Activated naive CD4-positive, alpha-beta T cell treated with anti-CD3 and anti-CD28 coated beads for 36 hours (primary cell): ENCODE results near the gene POLR3GL. TPM values are rescaled to one million over a fixed set of nuclear protein-coding genes. Genes with fewer than 3 reads are reported as not detected.

Experiments
- CTCF ChIA-PET: fragments of 350-600 bp; sonication (Branson Sonifier 250); formaldehyde crosslinking; loops from one replicate; lab custom pipeline; 2021; ENCODE audit warnings: antibody characterized with exemption; lab: Charles Lee
- DNase-seq: peaks from one replicate; pipeline ENCODE4 v3.0.0-alpha.2; 2020
- H3K27ac Mint-ChIP-seq: one replicate; pipeline ENCODE4 v1.8.0; 2021; ENCODE audit warnings: mild to moderate bottlenecking, mixed read lengths
- H3K27me3 Mint-ChIP-seq: one replicate; pipeline ENCODE4 v1.8.0; 2021; ENCODE audit warnings: low read depth, mixed read lengths
- H3K36me3 Mint-ChIP-seq: one replicate; pipeline ENCODE4 v1.8.0; 2021; ENCODE audit warnings: low read depth, mixed read lengths
- H3K4me1 Mint-ChIP-seq: one replicate; pipeline ENCODE4 v1.8.0; 2021; ENCODE audit warnings: low read depth, mixed read lengths
- H3K4me3 Mint-ChIP-seq: one replicate; pipeline ENCODE4 v1.8.0; 2021; ENCODE audit warnings: mild to moderate bottlenecking, moderate library complexity, mixed read lengths
- H3K9me3 Mint-ChIP-seq: one replicate; pipeline ENCODE4 v1.8.0; 2021; ENCODE audit warnings: mixed read lengths
- intact Hi-C: fragments of 100-400 bp; cut with micrococcal nuclease; formaldehyde crosslinking; loops from one replicate; pipeline ENCODE4 v1.15.1; 2023
- total RNA-seq, 2 experiments: library from RNA; stranded (reverse); gene quantifications; one replicate each; pipeline ENCODE4 v1.2.3, GENCODE V29; 2021

POLR3GL gene
- total RNA-seq, 2 experiments from 2014 or later, result 32.0 to 34.0 TPM

DNA sequence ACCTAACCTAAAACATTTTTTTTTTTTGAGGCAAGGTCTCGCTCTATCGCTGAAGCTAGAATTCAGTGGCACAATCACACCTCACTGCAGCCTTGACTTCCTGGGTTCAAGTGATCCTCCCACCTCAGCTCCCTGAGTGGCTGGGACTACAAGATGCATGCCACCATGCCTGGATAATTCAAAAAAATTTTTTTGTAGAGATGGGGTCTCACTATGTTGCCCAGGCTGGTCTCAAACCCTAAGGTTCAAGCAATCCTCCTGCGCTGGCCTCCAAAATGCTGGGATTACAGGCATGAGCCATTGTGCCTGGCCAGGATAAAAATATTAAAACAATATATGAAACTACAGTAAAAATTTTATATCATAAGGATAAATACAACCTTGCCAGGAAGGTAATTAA, 11.6 kb upstream of the POLR3GL start:
- intact Hi-C loops, result no loop called here
- CTCF ChIA-PET, result interaction anchor here (0.6 kb wide), 1 partner anchor 33 kb away, joined by 4 read pairs; no protein-coding TSS in a partner anchor
- Mint-ChIP-seq H3K4me1 (peaks cover 59% of the 10 kb centered on the region), H3K27me3 (no peaks in the 10 kb centered on the region), H3K4me3 (no peak overlapping the region), H3K27ac (no peak overlapping the region), H3K36me3 (peaks cover 9% of the 10 kb centered on the region), H3K9me3 (no peaks in the 10 kb centered on the region)
- DNase-seq, result no peak

DNA sequence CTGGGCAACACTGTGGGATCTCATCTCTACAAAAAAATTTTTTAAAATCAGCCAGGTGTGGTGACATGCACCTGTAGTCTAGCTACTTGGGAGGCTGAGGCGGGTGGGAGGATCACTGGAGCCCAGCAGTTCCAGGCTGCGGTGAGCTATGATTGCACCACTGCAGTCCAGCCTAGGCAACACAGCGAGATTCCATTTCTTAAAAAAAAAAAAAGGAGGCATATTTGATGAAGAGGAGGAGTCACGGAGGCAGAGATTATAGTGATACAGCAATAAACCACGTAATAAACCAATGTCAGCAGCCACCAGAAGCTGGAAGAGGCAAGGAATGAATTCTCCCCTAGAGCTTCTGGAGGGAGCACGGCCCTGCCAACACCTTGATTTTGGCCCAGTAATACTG, 10.6 kb upstream of the POLR3GL start:
- no peak for DNase-seq
- Mint-ChIP-seq H3K4me3 (no peak overlapping the region), H3K4me1 (peaks cover 67% of the 10 kb centered on the region)

DNA sequence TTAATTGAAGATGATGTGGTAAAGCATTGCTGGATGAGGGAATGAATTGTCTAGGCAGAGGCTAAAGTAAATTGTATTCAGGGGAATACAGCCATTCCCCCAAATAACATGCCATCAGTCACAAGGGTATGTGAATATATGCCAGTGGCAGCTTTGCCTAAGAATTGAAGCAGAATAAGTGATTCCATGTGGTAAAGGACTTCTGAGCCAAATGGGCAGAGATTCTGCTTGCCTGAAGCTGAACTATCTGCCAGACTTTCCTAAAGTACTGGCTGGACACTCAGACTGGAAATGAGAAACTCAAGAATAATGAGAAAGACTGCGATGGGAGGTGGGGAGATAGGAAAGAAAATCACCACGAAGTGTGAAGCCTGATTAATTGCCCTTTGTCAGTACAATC, 9.1 kb upstream of the POLR3GL start:
- CTCF ChIA-PET, result interaction anchor here (1.0 to 1.3 kb wide), 2 partner anchors 8 to 28 kb away, joined by 3 to 6 read pairs; partner anchors contain the start of gene RBM8A
- Mint-ChIP-seq H3K4me1 (peaks cover 68% of the 10 kb centered on the region), H3K27ac (no peak overlapping the region), H3K36me3 (peaks cover 9% of the 10 kb centered on the region), H3K4me3 (no peak overlapping the region), H3K9me3 (no peaks in the 10 kb centered on the region), H3K27me3 (no peaks in the 10 kb centered on the region)
- DNase-seq, result no peak
- intact Hi-C loops, result no loop called here

More for the DNA sequence above, 10.6 kb upstream of the POLR3GL start:
- CTCF ChIA-PET, result interaction anchor here (1.1 kb wide), 1 partner anchor 26 kb away, joined by 3 read pairs; the partner anchor contains the start of gene RBM8A
- intact Hi-C loops, result no loop called here
- no peak overlapping the region for H3K27ac Mint-ChIP-seq
- H3K36me3 Mint-ChIP-seq, result peaks cover 9% of the 10 kb centered on the region
- no peaks in the 10 kb centered on the region for H3K27me3 Mint-ChIP-seq
- no peaks in the 10 kb centered on the region for H3K9me3 Mint-ChIP-seq

DNA sequence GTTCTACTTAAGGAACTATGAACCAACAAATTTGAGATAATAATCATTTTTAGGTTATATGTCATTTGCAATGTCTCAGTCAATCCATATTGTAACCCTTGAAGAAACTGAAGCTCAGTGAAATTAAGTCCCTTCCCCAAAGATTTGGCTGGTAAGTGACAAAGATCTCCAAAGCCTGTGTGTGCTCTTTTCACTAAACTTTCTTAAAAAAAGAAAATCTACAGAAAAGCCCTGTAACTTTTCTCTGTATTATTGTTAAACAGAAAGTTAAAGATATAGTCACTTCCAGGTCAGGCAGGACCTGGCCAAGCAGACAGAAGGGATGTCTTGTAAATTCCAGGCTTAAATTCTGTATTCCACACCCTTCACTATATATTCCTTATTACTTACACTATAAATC, 8.1 kb upstream of the POLR3GL start:
- CTCF ChIA-PET, result interaction anchor here (0.7 to 3.2 kb wide), 3 partner anchors 29 to 51 kb away, joined by 3 to 14 read pairs (median 3); partner anchors contain the start of gene RBM8A
- H3K27ac Mint-ChIP-seq, result peak overlapping the region; percentile 83
- no peaks in the 10 kb centered on the region for H3K9me3 Mint-ChIP-seq
- intact Hi-C loops, result loop anchor here (1.0 kb wide), 1 partner anchor 8 kb away; the partner anchor contains the start of genes ANKRD34A and POLR3GL
- H3K36me3 Mint-ChIP-seq, result peaks cover 7% of the 10 kb centered on the region
- peak overlapping the region; percentile 83 for H3K4me3 Mint-ChIP-seq
- no peak for DNase-seq
- no peaks in the 10 kb centered on the region for H3K27me3 Mint-ChIP-seq
- peaks cover 64% of the 10 kb centered on the region for H3K4me1 Mint-ChIP-seq

DNA sequence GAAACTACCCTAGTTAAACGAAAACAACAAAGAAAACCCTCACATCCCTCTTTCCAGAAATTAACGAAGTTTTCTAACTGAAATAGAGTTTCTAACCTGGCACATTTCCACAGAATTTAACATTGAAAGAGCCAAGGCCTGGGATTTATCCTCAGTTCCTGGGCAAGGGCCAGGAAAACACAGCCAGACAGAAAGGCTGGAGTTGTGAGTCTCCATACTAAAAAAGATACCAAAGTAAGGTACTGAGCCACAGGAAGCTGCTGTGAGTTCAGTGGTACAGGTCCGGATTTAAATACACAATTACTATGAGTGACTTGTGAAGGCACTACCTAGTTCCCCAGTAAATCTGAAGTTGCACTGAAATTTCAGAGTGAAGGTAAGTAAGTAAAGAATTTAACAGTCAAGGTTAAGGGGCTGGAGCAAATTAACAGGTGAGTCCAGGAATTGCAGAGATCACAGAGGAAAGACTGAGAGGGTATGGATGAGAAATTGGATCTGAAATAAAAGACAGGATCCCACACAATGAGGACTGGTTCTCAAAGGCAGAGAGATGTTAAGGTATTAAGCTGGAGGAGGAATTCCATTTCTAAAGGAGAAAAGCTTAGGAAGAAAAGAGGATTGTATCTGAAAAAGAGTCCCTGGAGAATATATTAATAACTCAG, 7.6 kb upstream of the POLR3GL start:
- CTCF ChIA-PET, result interaction anchor here (0.7 to 3.2 kb wide), 7 partner anchors 22 to 112 kb away, joined by 3 to 29 read pairs (median 6); partner anchors contain the start of genes NUDT17, PIAS3 and RBM8A
- no peaks in the 10 kb centered on the region for H3K9me3 Mint-ChIP-seq
- intact Hi-C loops, result loop anchor here (1.0 kb wide), 2 partner anchors 7 to 39 kb away; partner anchors contain the start of genes ANKRD34A, PEX11B and POLR3GL
- peaks cover 4% of the 10 kb centered on the region for H3K36me3 Mint-ChIP-seq
- H3K27ac Mint-ChIP-seq, result peak overlapping the region; percentile 83
- no peaks in the 10 kb centered on the region for H3K27me3 Mint-ChIP-seq
- H3K4me3 Mint-ChIP-seq, result peak overlapping the region; percentile 83
- H3K4me1 Mint-ChIP-seq, result peaks cover 61% of the 10 kb centered on the region
- no peak for DNase-seq

DNA sequence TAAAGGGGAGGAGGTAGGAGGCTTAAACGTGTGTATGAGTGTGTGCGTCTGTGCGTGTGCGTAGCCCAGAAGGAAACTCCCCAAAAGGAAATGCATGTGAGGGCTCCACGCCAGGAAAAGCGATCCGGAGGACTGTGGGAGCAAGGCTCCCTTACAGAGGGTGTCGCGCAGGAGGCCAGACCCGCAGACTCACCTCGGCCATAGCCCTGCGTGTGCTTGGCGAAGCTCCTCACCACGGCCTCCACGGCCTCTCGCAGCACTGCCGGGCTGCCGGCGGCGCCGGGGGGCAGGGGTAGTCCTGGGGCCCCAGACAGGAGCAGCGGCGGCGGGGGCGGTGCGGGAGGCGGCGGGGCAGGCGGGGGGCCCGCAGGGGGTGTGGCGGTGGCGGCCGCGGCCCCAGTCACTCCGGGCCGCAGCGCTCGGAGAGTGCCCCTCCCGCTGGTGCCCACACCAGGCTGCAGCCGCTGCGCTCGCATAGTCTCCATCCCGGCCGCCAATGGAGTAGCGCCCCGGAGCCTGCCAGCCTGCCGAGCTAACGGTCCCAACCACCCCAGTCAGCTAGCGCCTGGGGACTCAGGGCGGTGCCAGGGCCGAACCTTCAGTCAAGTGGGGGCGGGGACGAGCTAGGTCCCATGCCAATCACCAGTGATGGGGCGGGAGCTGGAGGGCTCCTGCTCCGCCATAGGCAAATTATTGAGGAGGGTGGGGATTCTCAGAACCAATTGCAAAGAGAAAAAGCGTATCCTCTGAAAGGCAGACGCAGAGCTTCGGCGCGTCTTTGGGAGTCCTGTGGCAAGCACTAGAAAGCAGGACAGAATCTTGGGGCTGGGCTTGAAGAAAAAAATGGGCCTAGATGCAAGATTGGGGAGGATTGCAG, 6.8 kb upstream of the POLR3GL start, which contains the start of gene LIX1L:
TSS of gene LIX1L (minus strand) at position 575 of the 877 bp plus-strand sequence. CDS start at position 485, 90 bp downstream.
- CTCF ChIA-PET, result interaction anchor here (0.5 to 3.2 kb wide), 15 partner anchors 8 to 113 kb away, joined by 3 to 29 read pairs (median 4); partner anchors contain the start of genes NUDT17, PIAS3 and RBM8A
- intact Hi-C loops, result loop anchor here (1.0 kb wide), 4 partner anchors 30 to 99 kb away; partner anchors contain the start of genes PEX11B and RBM8A
- peak; percentile 98 for DNase-seq
- H3K9me3 Mint-ChIP-seq, result no peaks in the 10 kb centered on the region
- peaks cover 2% of the 10 kb centered on the region for H3K36me3 Mint-ChIP-seq
- H3K4me1 Mint-ChIP-seq, result peaks cover 56% of the 10 kb centered on the region
- H3K27ac Mint-ChIP-seq, result peak within 1 kb of the TSS; percentile 83
- H3K4me3 Mint-ChIP-seq, result peak within 1 kb of the TSS; percentile 83
- H3K27me3 Mint-ChIP-seq, result no peaks in the 10 kb centered on the region

DNA sequence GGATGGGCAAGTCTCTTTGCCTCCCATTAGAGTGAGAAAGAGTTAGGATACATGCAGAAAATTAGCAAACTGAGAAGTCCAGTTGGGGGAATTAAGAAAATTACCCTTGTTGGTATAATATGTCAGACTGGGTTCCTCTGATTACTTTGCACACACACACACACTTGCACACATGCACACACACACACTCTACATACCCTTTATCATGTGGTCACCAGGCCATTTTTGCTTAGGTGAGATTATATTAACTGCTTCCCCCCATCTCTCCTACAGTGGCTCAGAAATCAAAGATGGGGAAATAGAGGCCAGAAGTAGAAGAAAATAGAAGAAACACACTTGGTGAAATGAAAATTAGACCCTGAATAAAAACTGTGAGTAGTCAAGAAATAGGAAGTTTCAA, 5.8 kb upstream of the POLR3GL start:
- Mint-ChIP-seq H3K36me3 (no peaks in the 10 kb centered on the region), H3K4me1 (peaks cover 56% of the 10 kb centered on the region)
- CTCF ChIA-PET, result interaction anchor here (0.5 to 3.2 kb wide), 10 partner anchors 10 to 114 kb away, joined by 3 to 29 read pairs (median 5); partner anchors contain the start of genes NUDT17, PIAS3 and RBM8A

DNA sequence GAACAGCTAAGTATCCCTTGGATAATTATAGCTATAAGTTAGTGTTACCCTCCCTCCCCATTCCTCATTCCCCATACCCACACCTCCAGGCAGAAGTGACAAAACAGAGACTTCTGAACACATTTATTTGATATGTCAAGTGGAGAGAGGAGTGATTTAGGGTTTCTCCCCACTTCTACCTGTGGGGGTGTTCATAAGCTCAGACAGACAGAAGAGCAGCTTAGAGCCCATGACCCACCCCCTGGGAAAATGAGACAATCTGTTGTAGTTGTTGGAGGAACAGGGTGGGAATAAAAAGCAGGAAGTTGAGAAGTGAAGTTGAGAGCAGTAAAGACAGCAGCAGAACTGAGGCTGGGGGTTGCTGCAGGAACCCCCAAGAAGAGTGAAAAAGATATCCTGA, 5.2 kb upstream of the POLR3GL start:
- CTCF ChIA-PET, result interaction anchor here (1.0 to 3.2 kb wide), 5 partner anchors 10 to 73 kb away, joined by 3 to 29 read pairs (median 5); partner anchors contain the start of gene RBM8A
- Mint-ChIP-seq H3K4me1 (peaks cover 53% of the 10 kb centered on the region), H3K27ac (no peak overlapping the region), H3K36me3 (no peaks in the 10 kb centered on the region), H3K4me3 (peak overlapping the region; percentile 23), H3K27me3 (no peaks in the 10 kb centered on the region), H3K9me3 (no peaks in the 10 kb centered on the region)
- intact Hi-C loops, result no loop called here
- no peak for DNase-seq

More for the DNA sequence above, 5.8 kb upstream of the POLR3GL start:
- Mint-ChIP-seq H3K4me3 (peak overlapping the region; percentile 83), H3K9me3 (no peaks in the 10 kb centered on the region), H3K27ac (peak overlapping the region; percentile 20), H3K27me3 (no peaks in the 10 kb centered on the region)
- intact Hi-C loops, result loop anchor here (1.0 kb wide), 3 partner anchors 31 to 100 kb away; partner anchors contain the start of gene RBM8A
- no peak for DNase-seq

DNA sequence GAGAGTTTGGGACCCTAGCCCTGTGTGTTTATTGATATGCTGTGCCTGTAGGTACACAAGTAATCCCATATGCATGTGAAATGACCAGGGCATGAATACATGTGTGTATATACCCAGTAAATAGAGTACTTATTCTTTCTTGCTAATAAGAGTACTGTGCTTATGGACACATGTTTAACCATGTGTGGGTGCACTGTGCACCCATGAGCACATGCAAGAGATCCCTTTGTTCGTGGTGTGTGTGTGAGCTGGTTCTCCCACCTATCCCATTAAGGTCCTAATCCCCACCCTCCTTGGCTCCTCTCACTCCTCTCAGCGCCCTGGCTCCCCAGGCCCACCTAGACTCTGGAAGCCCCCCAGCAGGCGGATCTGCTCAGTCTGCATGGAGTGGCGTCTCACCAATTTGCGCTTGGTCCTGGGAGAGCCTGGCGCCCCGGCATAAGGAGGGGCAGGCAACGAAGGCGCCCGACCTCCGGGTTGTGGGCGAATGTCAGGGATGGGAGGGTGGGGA, 4.5 kb upstream of the POLR3GL start:
- H3K36me3 Mint-ChIP-seq, result no peaks in the 10 kb centered on the region
- H3K4me1 Mint-ChIP-seq, result peaks cover 47% of the 10 kb centered on the region
- H3K27me3 Mint-ChIP-seq, result no peaks in the 10 kb centered on the region
- no peak overlapping the region for H3K27ac Mint-ChIP-seq
- H3K4me3 Mint-ChIP-seq, result peak overlapping the region; percentile 23
- DNase-seq, result no peak
- intact Hi-C loops, result no loop called here
- H3K9me3 Mint-ChIP-seq, result no peaks in the 10 kb centered on the region
- CTCF ChIA-PET, result interaction anchor here (3.1 to 3.2 kb wide), 2 partner anchors 19 to 33 kb away, joined by 14 to 29 read pairs; partner anchors contain the start of gene RBM8A

DNA sequence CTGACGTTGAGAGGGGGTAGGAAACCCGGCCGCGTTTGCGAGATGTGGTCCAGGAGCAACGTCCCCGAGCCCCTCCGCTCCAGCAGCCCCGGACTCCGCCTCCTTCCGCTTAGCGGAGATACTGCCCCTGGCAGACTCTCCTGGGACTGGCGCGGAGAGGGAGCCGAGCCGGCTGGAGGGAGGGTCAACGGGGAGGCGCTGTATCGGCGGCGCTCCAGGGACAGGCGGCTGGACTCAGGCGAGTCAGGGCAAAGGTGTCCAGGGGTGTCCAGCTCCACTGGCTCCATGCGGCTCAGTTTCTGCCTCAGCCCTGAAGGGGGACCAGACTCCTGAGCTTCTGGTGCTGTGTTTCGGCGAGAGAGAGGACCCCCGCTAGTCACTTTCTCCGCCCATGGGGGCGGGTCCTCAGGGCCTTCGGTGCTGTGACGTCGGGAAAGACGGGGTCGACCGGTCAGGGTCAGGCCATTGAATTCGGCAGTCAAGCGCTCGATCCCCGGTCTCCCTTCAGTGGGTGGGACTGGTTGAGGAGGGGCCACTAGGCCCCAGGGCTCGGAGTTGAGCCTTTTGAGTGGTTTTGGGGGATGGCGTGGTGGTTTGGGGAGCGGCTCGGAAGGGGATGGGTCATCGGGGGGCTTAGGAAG, 3.9 kb upstream of the POLR3GL start:
- Mint-ChIP-seq H3K27me3 (no peaks in the 10 kb centered on the region), H3K4me3 (peak overlapping the region; percentile 97), H3K27ac (peak overlapping the region; percentile 65), H3K9me3 (no peaks in the 10 kb centered on the region), H3K36me3 (no peaks in the 10 kb centered on the region), H3K4me1 (peaks cover 44% of the 10 kb centered on the region)
- DNase-seq, result peak; percentile 61
- intact Hi-C loops, result no loop called here
- CTCF ChIA-PET, result interaction anchor here (1.5 kb wide), 1 partner anchor 42 kb away, joined by 3 read pairs; the partner anchor contains the start of gene PEX11B

DNA sequence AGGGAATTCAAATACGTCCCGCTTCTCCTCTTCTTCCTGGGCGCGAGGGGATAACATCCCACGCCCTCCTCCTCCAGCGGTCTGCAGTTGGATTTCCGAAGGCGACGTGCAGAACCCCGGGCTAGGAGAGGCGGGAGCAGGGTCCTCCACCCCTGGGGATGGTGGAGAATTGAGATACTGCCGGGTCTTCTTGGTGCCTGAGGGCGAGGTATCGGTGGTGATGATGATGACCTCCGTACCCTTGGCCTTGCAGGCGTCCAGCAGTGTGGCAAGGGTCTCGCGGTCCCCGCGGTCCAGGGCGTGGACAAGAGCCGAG, 3.4 kb upstream of the POLR3GL start:
- Mint-ChIP-seq H3K4me3 (peak overlapping the region; percentile 97), H3K27me3 (no peaks in the 10 kb centered on the region), H3K9me3 (no peaks in the 10 kb centered on the region), H3K4me1 (peaks cover 39% of the 10 kb centered on the region), H3K27ac (peak overlapping the region; percentile 65), H3K36me3 (no peaks in the 10 kb centered on the region)
- DNase-seq, result no peak
- intact Hi-C loops, result no loop called here
- CTCF ChIA-PET, result interaction anchor here (1.5 kb wide), 1 partner anchor 42 kb away, joined by 3 read pairs; the partner anchor contains the start of gene PEX11B
